Stomach (tissue), 9 donors: ENCODE measurements around the gene PCBP3. TPM values are rescaled to one million over a fixed set of nuclear protein-coding genes. Genes with fewer than 3 reads are reported as not detected.

Experiments used
- DNase-seq, 2 donors: peaks; one replicate each; pipeline versions ENCODE4 v3.0.0 to v3.0.0-alpha.2; 2013 to 2019
- H3K27ac ChIP-seq, 5 donors: fragments of 200-600 bp in 4 of 5; sonication (generic) in 4 of 5; one replicate each; pipeline ENCODE4 v1.5.1; 2013 to 2019; ENCODE audit warnings: mild to moderate bottlenecking in 1 of 5, moderate library complexity in 1 of 5
- H3K27me3 ChIP-seq, 3 donors: fragments of 200-600 bp; sonication (generic); one replicate each; pipeline ENCODE4 v1.5.1; 2017 to 2019; ENCODE audit warnings: mixed run types in 1 of 3
- H3K36me3 ChIP-seq, 4 donors: fragments of 200-600 bp; sonication (generic); 1 replicate in 3 of 4; 2 replicates in 1 of 4; pipeline ENCODE4 v1.5.1; 2016 to 2019
- H3K4me1 ChIP-seq, 4 donors: fragments of 200-600 bp; sonication (generic); one replicate each; pipeline ENCODE4 v1.5.1; 2016 to 2019
- H3K4me3 ChIP-seq, 4 donors: fragments of 200-600 bp; sonication (generic) in 3 of 4; one replicate each; pipeline ENCODE4 v1.5.1; 2016 to 2019; ENCODE audit warnings: mild to moderate bottlenecking in 1 of 4
- H3K9me3 ChIP-seq, 4 donors: fragments of 200-600 bp; sonication (generic); one replicate each; pipeline ENCODE4 v1.5.1; 2016 to 2019
- EP300 ChIP-seq: sonication (generic); formaldehyde crosslinking; IDR thresholded peaks from one replicate; pipeline ENCODE4 v1.6.1; 2017; ENCODE audit warnings: antibody characterized with exemption
- POLR2A ChIP-seq, 4 donors: fragments of 450-650 bp; IDR thresholded peaks; one replicate each; pipeline ENCODE4 v1.6.1; 2016; ENCODE audit warnings: antibody characterized with exemption in 4 of 4, control low read depth in 2 of 4, mild to moderate bottlenecking in 1 of 4, moderate library complexity in 1 of 4
- POLR2AphosphoS5 ChIP-seq, 3 donors: sonication (generic); formaldehyde crosslinking; IDR thresholded peaks; one replicate each; pipeline ENCODE4 v1.6.1; 2016; ENCODE audit warnings: antibody characterized with exemption in 3 of 3
- WGBS, 5 donors: extraction: QIAGEN DNeasy Blood & Tissue Kit in 3 of 5; methylation state at CpG; one replicate each; pipeline versions ENCODE4 v1.1.5 to v1.1.7; 2013 to 2018; 5-methylcytosine and 5-hydroxymethylcytosine counted together
- intact Hi-C: fragments of 100-400 bp; cut with DNase I; formaldehyde crosslinking; loops from one replicate; pipeline ENCODE4 v1.15.1; 2023; ENCODE audit warnings: low total_unique reads
- polyA plus RNA-seq, 3 donors: library from polyadenylated mRNA; stranded (reverse); fragments of 200-250 nt; gene quantifications; one replicate each; pipeline ENCODE4 v1.2.3, GENCODE V29; 2013
- total RNA-seq, 5 donors: library from RNA; depleted of rRNA; stranded (reverse); fragments of >200 nt; gene quantifications; one replicate each; pipeline versions ENCODE4 v1.1.0 to v1.2.3, GENCODE V29; 2014 to 2016
- TF ChIP-seq, protein P1 (sequence below), 7 experiments: fragments of 450-650 bp in 4 of 7; fragments of 200-600 bp in 3 of 7; sonication (generic) in 3 of 7; IDR thresholded peaks; one replicate each; pipeline ENCODE4 v1.5.1; 2016 to 2019; ENCODE audit warnings: antibody characterized with exemption in 7 of 7, control low read depth in 2 of 7, mild to moderate bottlenecking in 1 of 7
- donor health status: healthy with polysubstance abuse.
- donor health status: Bipolar disorder and iron deficiency.
- donor health status: healthy.

Gene PCBP3
- total and polyA plus RNA-seq, 8 donors = 1.8 to 10.9 (median 3.3) TPM; not detected in 3

DNA sequence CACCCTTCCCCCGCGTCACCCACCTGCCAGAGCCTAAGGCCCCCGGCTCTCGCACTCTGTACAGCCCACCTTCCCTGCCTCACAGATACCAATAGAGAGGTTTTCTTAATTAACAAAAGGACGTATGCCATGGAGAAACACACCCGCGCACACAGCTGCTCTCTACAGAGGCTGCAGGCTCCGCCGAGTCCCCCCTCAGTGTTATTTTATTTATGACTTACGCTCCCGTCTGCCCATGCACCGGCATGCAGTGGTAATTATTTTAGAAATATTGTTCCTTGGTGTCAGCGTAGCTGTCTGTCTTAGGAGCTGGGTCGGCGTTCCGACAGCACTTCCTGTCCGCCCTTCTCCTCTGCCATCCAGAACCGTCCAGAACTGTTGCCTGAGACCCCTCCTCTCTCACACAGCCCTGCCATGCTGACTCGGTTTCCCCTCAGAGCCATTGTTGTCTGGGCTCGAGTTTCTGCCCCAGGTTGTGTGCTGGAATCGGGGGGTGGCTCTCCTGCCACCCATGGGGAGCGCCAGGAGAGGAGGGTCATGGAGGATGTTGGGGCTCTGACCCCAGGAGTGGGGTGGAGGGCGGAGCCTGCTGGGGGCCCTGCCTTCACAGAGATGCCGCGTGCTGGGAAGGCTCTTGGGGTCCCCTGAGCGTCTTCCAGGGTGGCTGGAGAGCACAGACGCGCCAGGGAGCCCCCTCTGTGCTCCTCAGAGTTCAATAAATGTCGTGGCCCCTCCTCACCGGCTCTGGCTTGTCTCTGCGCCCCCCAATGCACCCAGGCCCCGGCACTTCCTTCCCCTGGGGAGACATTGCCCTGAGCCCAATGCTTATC is 298.4 kb downstream of the PCBP3 start:
- intact Hi-C loops = no loop called here
- TF ChIP-seq EP300 (no peak), POLR2AphosphoS5 (IDR thresholded peaks at IDR 0.05) (no peak), POLR2A (IDR thresholded peaks at IDR 0.05) (no peak)
- TF ChIP-seq, protein P1, sequence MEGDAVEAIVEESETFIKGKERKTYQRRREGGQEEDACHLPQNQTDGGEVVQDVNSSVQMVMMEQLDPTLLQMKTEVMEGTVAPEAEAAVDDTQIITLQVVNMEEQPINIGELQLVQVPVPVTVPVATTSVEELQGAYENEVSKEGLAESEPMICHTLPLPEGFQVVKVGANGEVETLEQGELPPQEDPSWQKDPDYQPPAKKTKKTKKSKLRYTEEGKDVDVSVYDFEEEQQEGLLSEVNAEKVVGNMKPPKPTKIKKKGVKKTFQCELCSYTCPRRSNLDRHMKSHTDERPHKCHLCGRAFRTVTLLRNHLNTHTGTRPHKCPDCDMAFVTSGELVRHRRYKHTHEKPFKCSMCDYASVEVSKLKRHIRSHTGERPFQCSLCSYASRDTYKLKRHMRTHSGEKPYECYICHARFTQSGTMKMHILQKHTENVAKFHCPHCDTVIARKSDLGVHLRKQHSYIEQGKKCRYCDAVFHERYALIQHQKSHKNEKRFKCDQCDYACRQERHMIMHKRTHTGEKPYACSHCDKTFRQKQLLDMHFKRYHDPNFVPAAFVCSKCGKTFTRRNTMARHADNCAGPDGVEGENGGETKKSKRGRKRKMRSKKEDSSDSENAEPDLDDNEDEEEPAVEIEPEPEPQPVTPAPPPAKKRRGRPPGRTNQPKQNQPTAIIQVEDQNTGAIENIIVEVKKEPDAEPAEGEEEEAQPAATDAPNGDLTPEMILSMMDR (IDR thresholded peaks at IDR 0.05) = no peak
- DNase-seq = no peak
- H3K4me3 ChIP-seq = no peak overlapping the region
- peaks cover 0 to 1% (median 0%) of the 10 kb centered on the region in 4 donors for H3K9me3 ChIP-seq
- no peak overlapping the region for H3K27ac ChIP-seq
- H3K4me1 ChIP-seq = no peaks in the 10 kb centered on the region
- H3K27me3 ChIP-seq = no peaks in the 10 kb centered on the region
- no peaks in the 10 kb centered on the region for H3K36me3 ChIP-seq
- WGBS, 5 donors = 82 to 89% (median 85%) methylated on average over 30 to 32 of the region's 32 CpGs

DNA sequence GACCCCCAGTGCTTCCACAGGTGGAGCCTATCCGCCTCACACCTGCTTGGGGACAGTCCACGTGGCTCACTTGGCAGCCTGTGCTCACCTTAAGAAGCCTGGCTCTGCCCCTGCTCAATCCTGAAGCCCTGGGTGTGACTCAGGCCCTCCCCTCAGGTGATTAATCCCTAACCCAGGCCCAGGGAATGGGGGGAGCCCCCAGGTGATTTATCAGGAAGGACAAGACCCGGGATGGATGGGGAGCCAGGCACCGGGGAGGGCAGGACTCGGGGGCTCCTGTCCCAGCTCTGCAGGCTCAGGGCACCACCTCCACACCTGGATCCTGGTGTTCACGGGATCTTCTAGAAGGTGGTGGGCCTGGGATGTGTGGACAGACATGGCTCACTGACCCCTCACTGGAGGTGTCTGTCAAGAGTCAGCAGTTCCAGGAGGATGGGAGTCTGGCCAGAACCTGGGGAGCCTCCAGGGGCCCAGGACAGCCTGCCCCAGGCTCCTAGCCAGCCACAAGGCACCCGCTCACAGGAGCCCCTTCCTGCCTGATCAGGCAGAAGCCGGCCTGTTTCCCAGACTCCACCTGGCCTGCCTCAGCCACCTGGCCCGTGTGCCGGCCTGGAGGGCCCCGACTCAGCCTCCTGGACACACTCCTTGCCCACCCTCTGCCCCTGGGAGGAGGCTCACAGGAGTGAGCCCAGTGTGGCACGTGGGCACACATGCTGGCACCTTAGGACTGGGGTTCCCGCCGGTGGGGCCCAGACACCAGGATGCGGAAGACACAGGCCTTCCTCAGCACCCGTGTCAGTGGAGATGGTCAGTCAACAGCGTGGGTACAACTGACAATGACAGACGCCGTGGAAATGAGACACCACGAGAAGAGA is 299.5 kb downstream of the PCBP3 start:
- TF ChIP-seq EP300 (no peak), POLR2A (IDR thresholded peaks at IDR 0.05) (no peak), POLR2AphosphoS5 (IDR thresholded peaks at IDR 0.05) (no peak)
- TF ChIP-seq, protein P1 (IDR thresholded peaks at IDR 0.05) = no peak
- WGBS, 5 donors = 67 to 76% (median 70%) methylated on average over 18 to 20 of the region's 20 CpGs
- intact Hi-C loops = no loop called here
- Histone ChIP-seq H3K4me1 (no peaks in the 10 kb centered on the region), H3K27me3 (no peaks in the 10 kb centered on the region), H3K4me3 (no peak overlapping the region), H3K36me3 (no peaks in the 10 kb centered on the region), H3K27ac (no peak overlapping the region), H3K9me3 (no peaks in the 10 kb centered on the region)
- DNase-seq = no peak

DNA sequence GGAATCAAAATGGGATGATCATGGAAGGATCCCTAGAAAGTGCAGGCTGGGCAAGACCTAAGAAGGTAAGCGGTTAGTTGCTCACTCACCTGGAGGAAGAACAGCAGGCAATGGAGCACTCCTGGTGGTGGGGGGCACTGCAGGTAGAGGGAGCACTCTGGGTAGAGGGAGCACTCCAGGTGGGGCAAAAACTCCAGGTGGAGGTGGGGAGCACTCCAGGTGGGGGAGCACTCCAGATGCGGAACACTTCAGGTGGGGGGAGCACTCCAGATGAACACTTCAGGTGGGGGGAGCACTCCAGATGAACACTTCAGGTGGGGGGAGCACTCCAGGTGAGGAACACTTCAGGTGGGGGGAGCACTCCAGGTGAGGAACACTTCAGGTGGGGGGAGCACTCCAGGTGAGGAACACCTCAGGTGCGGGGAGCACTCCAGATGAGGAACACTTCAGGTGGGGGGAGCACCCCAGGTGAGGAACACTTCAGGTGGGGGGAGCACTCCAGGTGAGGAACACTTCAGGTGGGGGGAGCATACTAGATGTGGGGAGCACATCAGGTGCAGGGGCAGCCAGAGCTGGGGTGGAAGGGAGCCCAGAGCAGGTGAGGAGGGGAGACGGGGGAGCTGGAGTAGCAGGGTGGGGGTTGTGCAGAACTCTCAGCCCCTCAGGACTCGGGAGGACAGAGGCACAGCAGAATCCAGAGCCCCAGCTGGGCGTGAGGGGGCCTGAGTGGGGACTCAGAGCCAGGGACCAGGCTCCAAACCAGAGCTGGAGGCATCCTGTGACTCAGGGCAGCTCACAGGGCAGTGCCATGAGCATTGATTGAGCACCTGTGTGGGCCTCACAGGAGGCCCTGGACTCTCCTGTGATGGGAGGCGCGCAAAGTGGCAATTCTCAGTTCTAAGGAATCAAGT is 300.4 kb downstream of the PCBP3 start:
- Histone ChIP-seq H3K27me3 (no peaks in the 10 kb centered on the region), H3K27ac (no peak overlapping the region), H3K4me1 (peaks cover 0 to 5% (median 1%) of the 10 kb centered on the region in 4 donors), H3K36me3 (no peaks in the 10 kb centered on the region), H3K9me3 (no peaks in the 10 kb centered on the region), H3K4me3 (no peak overlapping the region)
- 76 to 88% (median 83%) methylated on average over 7 to 8 of the region's 8 CpGs for WGBS, 5 donors
- no peak for DNase-seq
- no peak for TF ChIP-seq POLR2A (IDR thresholded peaks at IDR 0.05)
- TF ChIP-seq POLR2AphosphoS5 (IDR thresholded peaks at IDR 0.05) = no peak
- no peak for TF ChIP-seq EP300
- TF ChIP-seq, protein P1 (IDR thresholded peaks at IDR 0.05) = no peak
- intact Hi-C loops = no loop called here
